Mammary epithelial cell (primary cell): ENCODE measurements around the gene DSTN.

Experiments used
- CTCF ChIP-seq, 2 donors: IDR thresholded peaks in 1 of 2; conservative IDR thresholded peaks in 1 of 2; 2 replicates each; pipeline ENCODE4 v1.5.1; 2011 to 2012; ENCODE audit warnings: inconsistent platforms in 2 of 2, low read length in 2 of 2, mild to moderate bottlenecking in 2 of 2, control low read depth in 1 of 2, low read depth in 1 of 2; ENCODE audit not compliant: insufficient read depth in 1 of 2; ENCODE audit errors: extremely low read depth in 1 of 2
- EZH2 ChIP-seq: IDR thresholded peaks from 2 replicates; pipeline ENCODE4 v1.6.1; 2012; ENCODE audit warnings: low read length, inconsistent platforms, borderline replicate concordance

- TF ChIP-seq EZH2 = no peak
- TF ChIP-seq CTCF (conservative IDR thresholded peaks at IDR 0.05 in 1 of 2, IDR thresholded peaks at IDR 0.05 in 1 of 2; ENCODE audit: extremely low read depth in 1 of 2, insufficient read depth in 1 of 2, low read depth in 1 of 2, low read length in 2 of 2) = no peak
These were observed 24.6 kb downstream of the DSTN start for GRCh38 chr20:17594443-17594842.
